Hepatocyte (in vitro differentiated cells): ENCODE data around the gene ITPR3.

Experiments used
- EZH2 ChIP-seq: fragments of 200-600 bp; sonication (generic); IDR thresholded peaks from 2 replicates; pipeline ENCODE4 v1.6.1; 2016; ENCODE audit warnings: antibody characterized with exemption, mild to moderate bottlenecking, borderline replicate concordance
- EZH2phosphoT487 ChIP-seq: fragments of 200-600 bp; sonication (generic); IDR thresholded peaks from one replicate; pipeline ENCODE4 v1.6.1; 2018; ENCODE audit warnings: antibody characterized with exemption, mild to moderate bottlenecking, low read depth, moderate library complexity; ENCODE audit not compliant: unreplicated experiment, severe bottlenecking
- TF ChIP-seq, protein P1 (sequence below): fragments of 200-600 bp; sonication (generic); IDR thresholded peaks from 2 replicates; pipeline ENCODE4 v1.5.1; 2016; ENCODE audit warnings: antibody characterized with exemption, mild to moderate bottlenecking; ENCODE audit not compliant: poor library complexity

DNA sequence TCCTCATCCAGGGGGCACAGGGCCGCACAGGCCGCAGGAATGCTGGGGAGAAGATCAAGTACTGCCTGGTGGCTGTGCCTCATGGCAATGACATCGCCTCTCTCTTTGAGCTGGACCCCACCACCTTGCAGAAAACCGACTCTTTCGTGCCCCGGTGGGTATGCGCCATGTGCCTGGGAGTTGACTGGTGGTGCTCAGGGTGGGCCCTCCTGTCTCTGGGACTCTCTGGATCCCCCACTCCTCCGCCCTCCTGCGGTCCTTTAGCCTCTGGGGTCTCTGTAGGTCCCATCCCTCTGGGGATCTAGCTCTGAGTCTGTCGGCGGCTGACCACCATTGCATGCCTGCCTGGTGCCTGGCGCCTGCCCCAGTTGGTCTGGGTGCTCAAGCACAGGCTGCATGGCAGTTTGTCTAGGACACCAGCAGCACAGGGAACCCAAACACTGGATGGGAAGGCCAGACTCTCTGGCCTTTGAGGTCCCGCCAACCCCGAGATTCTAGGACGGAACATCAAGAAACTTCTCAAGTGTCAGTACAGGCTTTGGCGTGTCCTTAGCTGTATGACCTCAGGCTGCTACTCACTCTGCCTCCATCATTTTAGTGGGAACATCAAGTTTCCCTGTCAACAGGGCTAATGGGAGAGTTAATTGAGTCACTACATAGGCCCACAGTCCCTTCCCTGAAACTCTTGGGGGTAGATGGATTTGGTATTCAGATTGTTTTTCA lies 42.8 kb downstream of the ITPR3 start:
- TF ChIP-seq, protein P1, sequence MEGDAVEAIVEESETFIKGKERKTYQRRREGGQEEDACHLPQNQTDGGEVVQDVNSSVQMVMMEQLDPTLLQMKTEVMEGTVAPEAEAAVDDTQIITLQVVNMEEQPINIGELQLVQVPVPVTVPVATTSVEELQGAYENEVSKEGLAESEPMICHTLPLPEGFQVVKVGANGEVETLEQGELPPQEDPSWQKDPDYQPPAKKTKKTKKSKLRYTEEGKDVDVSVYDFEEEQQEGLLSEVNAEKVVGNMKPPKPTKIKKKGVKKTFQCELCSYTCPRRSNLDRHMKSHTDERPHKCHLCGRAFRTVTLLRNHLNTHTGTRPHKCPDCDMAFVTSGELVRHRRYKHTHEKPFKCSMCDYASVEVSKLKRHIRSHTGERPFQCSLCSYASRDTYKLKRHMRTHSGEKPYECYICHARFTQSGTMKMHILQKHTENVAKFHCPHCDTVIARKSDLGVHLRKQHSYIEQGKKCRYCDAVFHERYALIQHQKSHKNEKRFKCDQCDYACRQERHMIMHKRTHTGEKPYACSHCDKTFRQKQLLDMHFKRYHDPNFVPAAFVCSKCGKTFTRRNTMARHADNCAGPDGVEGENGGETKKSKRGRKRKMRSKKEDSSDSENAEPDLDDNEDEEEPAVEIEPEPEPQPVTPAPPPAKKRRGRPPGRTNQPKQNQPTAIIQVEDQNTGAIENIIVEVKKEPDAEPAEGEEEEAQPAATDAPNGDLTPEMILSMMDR: no peak
- TF ChIP-seq EZH2 (no peak), EZH2phosphoT487 (no peak)
